NK-92 (cell line): ENCODE data around the gene KCNG2.

Source experiments
- DNase-seq: peaks from one replicate; lab custom pipeline; 2025; ENCODE audit not compliant: unreplicated experiment; lab: John Stamatoyannopoulos, UW

The KCNG2 gene

DNA sequence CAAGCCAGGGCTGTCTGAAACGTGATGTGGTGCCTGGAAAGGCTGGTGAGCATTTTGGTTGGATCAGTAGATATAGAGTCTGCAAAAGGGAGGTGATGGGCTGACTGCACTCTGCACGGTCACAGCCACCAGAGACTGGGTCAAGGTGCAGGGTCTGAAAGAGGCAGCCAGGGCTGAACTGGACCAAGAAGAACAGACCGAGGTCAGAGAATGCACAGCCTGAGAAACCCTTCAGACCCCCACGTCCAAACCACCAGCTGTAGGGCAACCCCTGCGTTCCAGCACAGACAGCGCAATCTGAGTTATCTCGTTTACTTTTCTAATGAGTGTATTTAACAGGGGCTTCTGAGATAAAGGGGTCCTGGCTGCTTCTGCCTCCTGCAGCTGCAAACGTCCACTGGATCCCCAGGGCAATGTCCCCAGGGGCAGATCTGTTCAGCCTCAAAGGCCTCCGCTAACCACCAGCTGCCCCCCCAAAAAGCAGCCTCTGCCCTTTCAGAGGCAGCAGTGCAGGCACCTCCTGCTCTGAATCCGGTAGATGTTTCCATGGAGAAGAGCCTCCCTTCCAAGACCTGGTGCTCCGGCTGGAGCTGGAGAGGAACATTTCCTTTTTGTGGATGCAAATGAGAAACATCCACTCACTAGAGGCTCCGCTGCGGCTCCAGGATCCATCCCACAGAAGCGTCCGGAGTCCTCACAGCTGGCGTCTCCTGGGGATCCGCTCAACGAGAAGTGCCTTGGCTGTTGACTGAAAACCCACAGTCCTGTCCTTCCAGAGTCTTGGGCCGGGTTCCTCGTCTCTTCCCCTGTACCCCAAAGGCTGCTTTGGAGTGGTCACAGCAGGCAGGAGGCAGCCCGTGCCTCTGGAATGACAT lies 970 bp upstream of the KCNG2 start:
- DNase-seq, result no peak

GRCh38 chr18:79798346-79798998 lies 734 bp downstream of the KCNG2 start:
- no peak for DNase-seq

DNA sequence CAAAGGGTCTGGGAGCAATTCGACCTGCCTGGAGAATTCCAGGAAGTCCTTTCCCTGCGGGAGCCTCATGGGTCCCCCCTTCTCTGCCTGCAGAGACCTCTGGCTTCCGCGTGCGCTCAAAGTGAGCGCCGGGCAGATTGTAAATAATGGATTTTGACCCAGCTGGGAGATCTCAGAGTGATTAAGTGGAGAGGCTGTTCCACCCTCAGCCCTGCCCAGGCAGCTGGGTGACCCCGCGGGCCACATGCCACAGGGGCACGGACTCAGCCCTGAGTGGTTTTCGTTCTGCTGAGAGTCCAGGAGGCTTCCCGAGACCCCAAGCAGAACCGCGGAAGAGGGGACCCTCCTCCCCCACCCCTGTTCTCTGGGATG lies 1.2 kb downstream of the KCNG2 start:
- no peak for DNase-seq

- no peak for DNase-seq
These were observed 2.1 kb downstream of the KCNG2 start for GRCh38 chr18:79799619-79800370.

- DNase-seq, result no peak
These were observed 2.8 kb downstream of the KCNG2 start for GRCh38 chr18:79800371-79801180.

DNA sequence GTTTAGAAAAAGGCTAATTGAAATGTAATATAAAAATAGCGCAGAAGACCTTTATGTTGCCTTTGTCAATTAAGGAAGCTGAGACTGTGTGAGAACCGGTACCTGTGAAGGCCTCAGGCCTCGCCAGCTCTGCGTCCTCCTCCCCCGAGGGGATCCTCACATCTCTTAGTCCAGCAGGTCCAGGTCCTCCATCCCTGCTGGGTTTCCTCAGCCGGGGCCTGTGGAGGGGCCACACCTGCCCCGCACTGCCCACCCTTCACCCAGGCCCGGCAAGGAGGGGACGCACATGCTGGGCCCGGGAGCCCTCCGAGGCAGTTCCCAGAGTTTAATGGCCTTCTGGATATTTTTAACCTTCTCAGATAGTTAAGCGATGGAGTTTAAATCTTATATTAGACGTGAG lies 3.5 kb downstream of the KCNG2 start:
- no peak for DNase-seq

DNA sequence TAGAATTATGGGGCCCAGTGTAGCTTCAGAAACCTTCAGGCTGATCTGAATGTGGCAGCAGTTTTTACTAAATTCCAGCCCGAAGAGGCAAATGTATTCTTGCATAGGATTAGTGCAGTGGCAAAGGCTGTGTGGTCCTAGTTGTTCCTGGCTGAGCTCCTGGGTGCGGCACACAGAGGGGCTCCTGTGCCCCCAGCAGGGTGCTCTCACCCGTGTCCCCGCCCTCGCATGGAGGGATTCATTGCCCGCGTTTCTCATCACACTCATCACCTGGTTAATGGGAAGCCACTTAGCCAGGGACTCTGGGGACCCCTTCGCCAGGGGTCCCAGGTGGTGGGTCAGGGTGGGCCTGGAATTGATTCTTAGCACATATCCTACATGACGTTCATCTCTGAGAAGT lies 3.9 kb downstream of the KCNG2 start:
- DNase-seq, result no peak

DNA sequence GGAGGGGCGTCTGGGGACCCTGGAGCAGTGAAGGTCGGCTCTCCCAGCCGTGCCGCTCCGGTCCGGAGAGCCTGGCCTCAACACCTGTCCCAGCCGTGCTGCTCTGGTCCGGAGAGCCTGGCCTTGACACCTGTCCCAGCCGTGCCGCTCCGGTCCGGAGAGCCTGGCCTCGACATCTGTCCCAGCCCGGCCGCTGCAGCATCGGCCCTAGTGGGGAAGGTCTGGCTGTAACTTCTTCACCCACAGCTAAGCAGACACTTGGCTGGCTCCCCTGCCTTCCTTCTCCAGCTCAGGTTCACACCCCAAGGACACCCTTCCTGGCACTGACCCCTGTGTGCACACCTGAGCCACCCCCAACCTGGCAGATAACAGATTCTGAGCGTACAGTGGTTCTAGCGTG lies 4.6 kb downstream of the KCNG2 start:
- DNase-seq, result no peak

DNA sequence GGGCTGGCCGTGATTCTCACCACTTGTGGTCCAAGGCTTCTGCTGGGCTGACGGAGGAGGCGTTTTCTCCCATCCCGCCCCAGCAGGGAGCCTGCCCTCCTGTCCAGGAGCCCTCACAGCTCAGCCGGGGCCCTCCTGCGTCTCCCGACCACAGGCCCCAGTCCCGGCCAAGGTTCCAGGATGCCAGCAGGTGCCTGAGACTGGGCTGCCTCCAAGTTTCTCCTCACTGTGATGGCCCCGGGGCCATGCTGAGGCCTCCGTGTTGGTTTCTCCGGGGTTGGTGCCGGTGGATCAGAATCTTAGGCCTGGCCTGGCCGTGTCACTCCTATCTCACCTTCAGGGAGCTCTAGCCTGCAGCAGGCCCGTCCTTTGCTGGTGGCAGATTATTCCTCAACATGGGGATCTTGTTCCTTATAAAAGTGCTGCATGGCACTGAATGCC lies 5.9 kb downstream of the KCNG2 start:
- DNase-seq, result no peak

DNA sequence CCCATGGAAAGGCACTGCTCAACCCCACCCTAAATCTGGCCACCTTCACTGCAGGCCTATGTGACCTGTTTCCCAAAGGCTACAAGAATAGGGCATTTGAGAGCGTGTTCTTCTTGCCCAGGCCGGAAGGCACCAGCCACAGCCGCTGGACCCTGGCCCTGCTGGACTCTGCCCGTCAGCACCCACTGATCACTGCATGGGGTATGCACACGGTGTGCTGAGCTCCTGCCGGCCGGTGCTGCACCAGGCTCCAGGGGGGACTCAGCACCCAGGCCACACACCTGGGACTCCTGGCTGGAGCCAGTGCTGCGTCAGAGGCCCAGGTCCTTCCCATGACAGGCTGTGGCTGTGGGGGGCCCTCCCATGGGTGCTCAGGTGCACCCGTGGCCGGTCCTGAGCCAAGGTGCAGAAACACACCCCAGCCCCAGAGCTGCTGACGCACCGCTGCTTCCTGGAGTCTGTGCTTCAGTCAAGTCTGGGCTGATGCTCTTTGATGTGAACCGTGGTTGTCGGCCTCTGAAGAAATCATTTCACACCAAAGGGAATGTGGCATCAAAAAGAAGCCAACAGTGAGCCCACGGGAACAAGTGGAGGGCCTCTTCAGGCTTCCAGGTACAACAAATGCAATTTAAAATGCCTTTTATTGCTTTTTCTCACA lies 6.5 kb downstream of the KCNG2 start:
- DNase-seq, result no peak

- no peak for DNase-seq
These were observed 7.6 kb downstream of the KCNG2 start for GRCh38 chr18:79805211-79805887.

DNA sequence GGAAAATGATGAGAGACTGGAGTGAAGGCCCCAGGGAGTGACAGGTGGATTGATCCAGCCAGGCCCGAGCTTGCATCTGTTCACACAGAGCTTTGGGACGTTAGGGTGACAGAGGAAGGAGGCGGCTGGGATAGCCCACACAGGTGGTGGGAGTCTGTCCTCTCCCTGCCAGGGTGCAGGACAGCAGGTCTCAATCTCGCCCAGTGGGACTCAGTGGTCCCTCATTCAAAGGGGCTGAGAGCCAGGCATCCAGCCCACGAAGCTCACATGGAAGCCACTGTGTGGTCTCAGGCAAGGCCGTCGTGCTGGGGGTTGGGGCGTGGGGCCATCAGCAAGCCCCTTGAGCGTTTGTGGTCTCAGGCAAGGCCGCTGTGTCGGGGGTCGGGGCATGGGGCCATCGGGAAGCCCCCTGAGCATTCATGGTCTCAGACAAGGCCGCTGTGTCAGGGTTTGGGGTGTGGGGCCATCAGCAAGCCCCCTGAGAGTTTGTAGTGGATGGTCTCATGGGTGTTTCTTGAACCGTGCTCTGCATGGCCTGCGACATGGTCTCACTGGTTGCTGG lies 8.3 kb downstream of the KCNG2 start:
- no peak for DNase-seq

DNA sequence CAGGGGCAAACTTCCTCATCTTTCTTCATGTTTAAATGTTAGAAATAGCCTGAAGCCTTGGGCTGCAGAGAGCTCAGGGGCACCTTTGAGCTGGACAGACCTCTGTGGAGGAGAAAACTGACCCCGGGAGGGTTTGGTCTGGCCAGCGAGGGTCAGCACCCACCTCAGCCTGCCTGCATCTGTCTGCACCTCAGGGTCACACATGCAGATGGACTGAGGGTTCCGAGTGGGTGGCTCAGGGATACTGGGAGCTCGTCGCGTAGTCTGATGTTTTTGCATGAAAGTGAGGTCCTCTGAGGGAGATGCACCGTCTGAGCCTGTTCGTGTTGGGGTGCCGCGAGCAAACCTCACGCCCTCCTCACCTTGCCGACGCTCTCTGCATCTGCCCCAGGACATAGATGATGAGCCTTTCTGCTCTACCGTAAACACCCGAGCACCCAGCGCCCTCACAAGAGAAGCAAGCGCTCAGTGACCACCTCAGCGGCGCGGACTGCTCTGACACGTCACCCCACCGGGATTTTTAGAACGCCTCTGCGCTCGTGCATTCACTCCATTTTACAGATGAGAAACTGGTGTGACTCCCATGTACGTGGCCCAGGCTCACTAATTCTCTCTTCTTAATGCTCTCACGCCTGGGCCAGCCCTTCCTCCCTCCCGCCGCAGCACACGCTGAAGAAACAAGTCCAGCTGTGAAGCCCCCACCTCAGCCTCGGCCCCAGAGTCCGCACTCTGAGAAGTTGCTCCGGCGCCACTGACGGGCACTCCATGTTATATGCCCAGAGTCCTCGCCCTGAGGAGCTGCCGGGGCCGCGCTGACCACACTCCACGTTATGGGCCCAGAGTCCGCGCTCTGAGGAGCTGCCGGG lies 9.5 kb downstream of the KCNG2 start:
- no peak for DNase-seq

GRCh38 chr18:79809482-79810192 lies 11.9 kb downstream of the KCNG2 start:
- no peak for DNase-seq

DNA sequence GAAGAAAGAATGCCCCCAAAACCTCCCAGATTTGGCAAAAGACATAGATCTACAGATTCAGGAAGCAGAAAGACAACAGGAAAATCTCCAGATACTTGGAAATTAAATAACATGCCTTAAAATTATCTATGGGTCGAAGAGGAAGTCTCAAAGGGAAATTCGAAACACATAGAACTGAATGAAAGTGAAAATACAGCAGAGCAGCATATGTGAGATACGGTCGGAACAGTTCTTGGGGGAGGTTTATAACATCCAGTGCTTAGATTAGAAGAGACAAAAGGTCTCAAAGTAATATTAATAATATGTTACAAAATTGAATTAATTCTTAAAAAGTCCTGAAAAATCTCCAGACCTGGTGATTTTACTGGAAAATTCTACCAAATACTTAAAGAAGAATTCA lies 14.3 kb downstream of the KCNG2 start:
- DNase-seq, result no peak

- no peak for DNase-seq
These were observed 16.6 kb downstream of the KCNG2 start for GRCh38 chr18:79814373-79814772.

GRCh38 chr18:79815657-79816056 lies 17.9 kb downstream of the KCNG2 start:
- DNase-seq, result no peak

- DNase-seq, result no peak
These were observed 18.4 kb downstream of the KCNG2 start for GRCh38 chr18:79816092-79816491.
